Ishikawa (cell line): ENCODE data around the gene SNX27.

Experiments used
- CEBPB ChIP-seq: IDR thresholded peaks from 2 replicates; pipeline ENCODE4 v1.6.1; 2012
- CREB1 ChIP-seq: IDR thresholded peaks from 2 replicates; pipeline ENCODE4 v1.6.1; 2012; ENCODE audit warnings: low read depth
- EGR1 ChIP-seq: IDR thresholded peaks from 2 replicates; pipeline ENCODE4 v1.6.1; 2012
- EP300 ChIP-seq: IDR thresholded peaks from 2 replicates; pipeline ENCODE4 v1.6.1; 2012; ENCODE audit warnings: borderline replicate concordance
- NFIC ChIP-seq: IDR thresholded peaks from 2 replicates; pipeline ENCODE4 v1.6.1; 2012
- RAD21 ChIP-seq: IDR thresholded peaks from 2 replicates; pipeline ENCODE4 v1.6.1; 2012; ENCODE audit warnings: low read depth
- REST ChIP-seq: IDR thresholded peaks from 2 replicates; pipeline ENCODE4 v1.6.1; 2012; ENCODE audit warnings: low read depth, mild to moderate bottlenecking
- TAF1 ChIP-seq: IDR thresholded peaks from 2 replicates; pipeline ENCODE4 v1.6.1; 2012; ENCODE audit warnings: low read depth, mild to moderate bottlenecking
- TCF12 ChIP-seq: IDR thresholded peaks from 2 replicates; pipeline ENCODE4 v1.6.1; 2012; ENCODE audit warnings: low read depth
- TEAD4 ChIP-seq: IDR thresholded peaks from 2 replicates; pipeline ENCODE4 v1.6.1; 2012
- USF1 ChIP-seq: IDR thresholded peaks from 2 replicates; pipeline ENCODE4 v1.6.1; 2012
- YY1 ChIP-seq: IDR thresholded peaks from 2 replicates; pipeline ENCODE4 v1.6.1; 2012; ENCODE audit warnings: low read depth
- TF ChIP-seq, protein P1 (sequence below): IDR thresholded peaks from 2 replicates; pipeline ENCODE4 v1.6.1; 2012

- TF ChIP-seq CEBPB (no peak), EP300 (no peak), RAD21 (no peak), CREB1 (no peak), USF1 (no peak), YY1 (no peak), REST (no peak), EGR1 (no peak), TEAD4 (no peak), TAF1 (no peak), NFIC (no peak), TCF12 (no peak)
- TF ChIP-seq, protein P1, sequence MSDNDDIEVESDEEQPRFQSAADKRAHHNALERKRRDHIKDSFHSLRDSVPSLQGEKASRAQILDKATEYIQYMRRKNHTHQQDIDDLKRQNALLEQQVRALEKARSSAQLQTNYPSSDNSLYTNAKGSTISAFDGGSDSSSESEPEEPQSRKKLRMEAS, result no peak
These were observed 6.2 kb downstream of the SNX27 start for GRCh38 chr1:151618003-151618402.
